Transverse colon (tissue), 4 donors: ENCODE data around the gene HEXA. TPM values are rescaled to one million over a fixed set of nuclear protein-coding genes. Genes with fewer than 3 reads are reported as not detected.

Experiments used
- DNase-seq: peaks from one replicate; pipeline ENCODE4 v3.0.0-alpha.2; 2019
- H3K27ac ChIP-seq, 4 donors: fragments of 200-600 bp; sonication (generic); 2 replicates each; pipeline ENCODE4 v1.5.1; 2016 to 2018; ENCODE audit warnings: inconsistent platforms in 4 of 4
- H3K27me3 ChIP-seq: fragments of 200-600 bp; sonication (generic); 2 replicates; pipeline ENCODE4 v1.5.1; 2017; ENCODE audit warnings: inconsistent platforms
- H3K36me3 ChIP-seq, 4 donors: fragments of 200-600 bp; sonication (generic); 2 replicates each; pipeline ENCODE4 v1.5.1; 2017 to 2019; ENCODE audit warnings: inconsistent platforms in 4 of 4
- H3K4me1 ChIP-seq, 4 donors: fragments of 200-600 bp; sonication (generic); 2 replicates each; pipeline ENCODE4 v1.5.1; 2017 to 2020; ENCODE audit warnings: inconsistent platforms in 4 of 4
- H3K4me3 ChIP-seq, 4 donors: fragments of 200-600 bp; sonication (generic); 1 replicate in 1 of 4; 2 replicates in 3 of 4; pipeline versions ENCODE4 v1.5.1 to v1.6.1; 2017 to 2019; ENCODE audit warnings: inconsistent platforms in 4 of 4
- H3K9me3 ChIP-seq, 2 donors: fragments of 200-600 bp; sonication (generic); 2 replicates each; pipeline ENCODE4 v1.5.1; 2017 to 2019; ENCODE audit warnings: inconsistent platforms in 2 of 2
- CTCF ChIP-seq, 5 experiments: fragments of 200-600 bp in 3 of 5; fragments of 450-650 bp in 2 of 5; sonication (generic) in 3 of 5; IDR thresholded peaks; 1 replicate in 2 of 5; 2 replicates in 3 of 5; pipeline ENCODE4 v1.5.1; 2016 to 2017; ENCODE audit warnings: antibody characterized with exemption in 5 of 5, inconsistent platforms in 3 of 5, mild to moderate bottlenecking in 2 of 5, moderate library complexity in 1 of 5
- EP300 ChIP-seq: sonication (generic); formaldehyde crosslinking; IDR thresholded peaks from one replicate; pipeline ENCODE4 v1.6.1; 2017; ENCODE audit warnings: antibody characterized with exemption, low read depth
- POLR2A ChIP-seq: fragments of 450-650 bp; IDR thresholded peaks from one replicate; pipeline ENCODE4 v1.6.1; 2016; ENCODE audit warnings: antibody characterized with exemption, mild to moderate bottlenecking, moderate library complexity
- POLR2AphosphoS5 ChIP-seq, 3 donors: sonication (generic); formaldehyde crosslinking; IDR thresholded peaks; one replicate each; pipeline ENCODE4 v1.6.1; 2016; ENCODE audit warnings: antibody characterized with exemption in 3 of 3
- WGBS, 2 donors: methylation state at CpG; one replicate each; pipeline ENCODE4 v1.1.5; 2018; ENCODE audit warnings: low coverage in 1 of 2; 5-methylcytosine and 5-hydroxymethylcytosine counted together
- in situ Hi-C, 4 donors: fragments of 200-750 bp; cut with MboI; loops; one replicate each; pipeline versions ENCODE4 v1.15.0 to v1.15.1; 2017; ENCODE audit warnings: low sequenced_read_pairs in 3 of 4, low pct_ligation_motif_present in 1 of 4, low pct_unique_long_range_greater_than_20kb in 1 of 4
- intact Hi-C: fragments of 100-400 bp; cut with DNase I; formaldehyde crosslinking; loops from one replicate; pipeline ENCODE4 v1.15.1; 2023; ENCODE audit warnings: low total_unique reads
- total RNA-seq, 4 donors: library from RNA; depleted of rRNA; stranded (reverse); fragments of >200 nt; gene quantifications; one replicate each; pipeline ENCODE4 v1.1.0, GENCODE V29; 2016

Gene HEXA
- total RNA-seq, 4 donors from 2014 or later = 19.9 to 69.9 (median 50.9) TPM

- H3K4me3 ChIP-seq = no peak overlapping the region
- intact Hi-C loops (no loop called here), in situ Hi-C loops (no loop called here)
- no peaks in the 10 kb centered on the region for H3K27me3 ChIP-seq
- TF ChIP-seq CTCF (IDR thresholded peaks at IDR 0.05) (no peak), EP300 (no peak), POLR2AphosphoS5 (IDR thresholded peaks at IDR 0.05) (no peak), POLR2A (no peak)
- H3K27ac ChIP-seq = no peak overlapping the region
- no peaks in the 10 kb centered on the region for H3K4me1 ChIP-seq
- 82 to 92% methylated on average over 2 to 3 of the region's 3 CpGs for WGBS, 2 donors
- no peaks in the 10 kb centered on the region for H3K9me3 ChIP-seq
- H3K36me3 ChIP-seq = peaks cover 0 to 22% (median 0%) of the 10 kb centered on the region in 4 donors
- no peak for DNase-seq
These were observed 44.8 kb downstream of the HEXA start for GRCh38 chr15:72331021-72331420.

DNA sequence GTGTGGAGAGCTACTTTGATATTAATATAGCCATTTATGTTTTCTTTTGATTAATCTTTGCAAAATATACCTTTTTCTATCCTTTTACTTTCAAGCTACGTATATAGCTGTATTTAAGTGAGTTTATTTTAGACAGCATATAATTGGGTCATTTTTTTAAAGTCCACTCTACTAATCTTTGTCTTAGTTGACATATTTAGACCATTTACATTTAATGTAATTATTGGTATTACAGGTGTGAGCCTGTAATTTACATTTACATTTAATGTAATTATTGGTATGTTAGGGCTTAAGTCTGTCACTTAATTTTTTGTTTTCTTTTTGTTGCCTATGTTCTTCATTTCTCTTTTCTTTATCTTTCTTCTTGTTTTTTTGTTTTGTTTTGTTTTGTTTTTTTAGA lies 52.1 kb downstream of the HEXA start:
- no peak for DNase-seq
- Histone ChIP-seq H3K9me3 (no peaks in the 10 kb centered on the region), H3K27ac (no peak overlapping the region), H3K27me3 (no peaks in the 10 kb centered on the region), H3K36me3 (peaks cover 0 to 16% (median 0%) of the 10 kb centered on the region in 4 donors), H3K4me1 (peaks cover 0 to 14% (median 12%) of the 10 kb centered on the region in 4 donors), H3K4me3 (no peak overlapping the region)
- TF ChIP-seq EP300 (no peak), CTCF (IDR thresholded peaks at IDR 0.05) (no peak), POLR2A (no peak), POLR2AphosphoS5 (IDR thresholded peaks at IDR 0.05) (no peak)
- WGBS, 2 donors = 96 to 100% methylated on average over 1 of the region's 1 CpG
- intact Hi-C loops (no loop called here), in situ Hi-C loops (no loop called here)

GRCh38 chr15:72319985-72320671 lies 55.7 kb downstream of the HEXA start, which contains the start of gene CELF6:
Gene CELF6, minus strand, starts transcription at chr15:72320157. Its CDS starts 283 bp downstream, at chr15:72319874.
- DNase-seq = peak; percentile 79
- Histone ChIP-seq H3K27me3 (no peaks in the 10 kb centered on the region), H3K36me3 (no peaks in the 10 kb centered on the region), H3K27ac (no peak within 1 kb of the TSS), H3K4me3 (peak within 1 kb of the TSS; percentile 20 to 62 (median 44)), H3K9me3 (no peaks in the 10 kb centered on the region), H3K4me1 (peaks cover 0 to 14% (median 12%) of the 10 kb centered on the region in 4 donors)
- no peak for TF ChIP-seq EP300
- TF ChIP-seq POLR2AphosphoS5 (IDR thresholded peaks at IDR 0.05) = no peak
- no peak for TF ChIP-seq CTCF (IDR thresholded peaks at IDR 0.05)
- no peak for TF ChIP-seq POLR2A
- 1% methylated on average over 14 of the region's 58 CpGs; no CpG with 5 or more reads in 1 of the 2 donors for WGBS, 2 donors
- in situ Hi-C loops (no loop called here), intact Hi-C loops (no loop called here)

- DNase-seq = peak; percentile 58
- in situ Hi-C loops = no loop called here
- WGBS, 2 donors = 57% methylated on average over 12 of the region's 48 CpGs; no CpG with 5 or more reads in 1 of the 2 donors
- peak overlapping the region in 3 of 4 donors; percentile 38 to 62 (median 50) for H3K4me3 ChIP-seq
- intact Hi-C loops = no loop called here
- no peak overlapping the region for H3K27ac ChIP-seq
- TF ChIP-seq POLR2A = no peak
- TF ChIP-seq POLR2AphosphoS5 (IDR thresholded peaks at IDR 0.05) = no peak
- no peak for TF ChIP-seq EP300
- TF ChIP-seq CTCF (IDR thresholded peaks at IDR 0.05) = no peak
- peaks cover 0 to 14% (median 12%) of the 10 kb centered on the region in 4 donors for H3K4me1 ChIP-seq
- H3K27me3 ChIP-seq = no peaks in the 10 kb centered on the region
- no peaks in the 10 kb centered on the region for H3K9me3 ChIP-seq
- no peaks in the 10 kb centered on the region for H3K36me3 ChIP-seq
These were observed 56.3 kb downstream of the HEXA start for GRCh38 chr15:72319360-72319984.
